ENCODE data around the gene GCFC2. TPM values are rescaled to one million over a fixed set of nuclear protein-coding genes. Genes with fewer than 3 reads are reported as not detected.
A peak's percentile ranks its signal among the peaks of the same experiment; 100 is the strongest.

The GCFC2 gene
- total RNA-seq, 1 donor from 2014 or later: 21.1 TPM

- DNase-seq (ENCODE audit: low read depth, low spot score): peak; percentile 36
Observed at GRCh38 chr2:75627902-75628504, 82.7 kb downstream of the GCFC2 start.

GRCh38 chr2:75622929-75623328, 87.8 kb downstream of the GCFC2 start:
- DNase-seq (ENCODE audit: low read depth, low spot score): no peak

- DNase-seq (ENCODE audit: low read depth, low spot score): no peak
Observed at GRCh38 chr2:75622500-75622899, 88.2 kb downstream of the GCFC2 start.

- no peak for DNase-seq (ENCODE audit: low read depth, low spot score)
Observed at GRCh38 chr2:75621228-75621627, 89.5 kb downstream of the GCFC2 start.

- DNase-seq (ENCODE audit: low read depth, low spot score): no peak
Observed at GRCh38 chr2:75619956-75620740, 90.6 kb downstream of the GCFC2 start.

GRCh38 chr2:75616933-75617332, 93.8 kb downstream of the GCFC2 start:
- no peak for DNase-seq (ENCODE audit: low read depth, low spot score)

GRCh38 chr2:75616406-75616805, 94.3 kb downstream of the GCFC2 start:
- no peak for DNase-seq (ENCODE audit: low read depth, low spot score)

GRCh38 chr2:75614162-75614651, 96.5 kb downstream of the GCFC2 start:
- DNase-seq (ENCODE audit: low read depth, low spot score): no peak

GRCh38 chr2:75612862-75613243, 97.9 kb downstream of the GCFC2 start:
- no peak for DNase-seq (ENCODE audit: low read depth, low spot score)

Other genes starting within 250 kb of the GCFC2 start
- gene EVA1A, start 150.0 kb downstream of the GCFC2 start, total RNA-seq: 110 and 149 TPM in 2 replicates
- gene MRPL19, start 64.1 kb downstream of the GCFC2 start, total RNA-seq: 46.0 and 58.1 TPM in 2 replicates

Data from pulmonary artery endothelial cell (primary cell).